Cardiac septum (tissue), 1 donor: ENCODE data around the gene NPTX1. TPM values are rescaled to one million over a fixed set of nuclear protein-coding genes. Genes with fewer than 3 reads are reported as not detected.

ENCODE experiments used
- DNase-seq: peaks from one replicate; pipeline ENCODE4 v3.0.0-alpha.2; 2020; ENCODE audit warnings: low spot score
- intact Hi-C: fragments of 100-400 bp; cut with DNase I; formaldehyde crosslinking; loops from one replicate; pipeline ENCODE4 v1.14.0; 2022
- total RNA-seq: library from RNA; stranded (reverse); fragmentation: NEBNext Ultra II Directional; extraction: Animal tissue kit (Norgen Biotek cat#: 25700); gene quantifications from one replicate; pipeline ENCODE4 v1.2.1, GENCODE V29; 2021
- donor health status: DM: no; HTN: no; CAD: no.

Gene NPTX1
- total RNA-seq, 1 donor from 2014 or later = 0.62 TPM

DNA sequence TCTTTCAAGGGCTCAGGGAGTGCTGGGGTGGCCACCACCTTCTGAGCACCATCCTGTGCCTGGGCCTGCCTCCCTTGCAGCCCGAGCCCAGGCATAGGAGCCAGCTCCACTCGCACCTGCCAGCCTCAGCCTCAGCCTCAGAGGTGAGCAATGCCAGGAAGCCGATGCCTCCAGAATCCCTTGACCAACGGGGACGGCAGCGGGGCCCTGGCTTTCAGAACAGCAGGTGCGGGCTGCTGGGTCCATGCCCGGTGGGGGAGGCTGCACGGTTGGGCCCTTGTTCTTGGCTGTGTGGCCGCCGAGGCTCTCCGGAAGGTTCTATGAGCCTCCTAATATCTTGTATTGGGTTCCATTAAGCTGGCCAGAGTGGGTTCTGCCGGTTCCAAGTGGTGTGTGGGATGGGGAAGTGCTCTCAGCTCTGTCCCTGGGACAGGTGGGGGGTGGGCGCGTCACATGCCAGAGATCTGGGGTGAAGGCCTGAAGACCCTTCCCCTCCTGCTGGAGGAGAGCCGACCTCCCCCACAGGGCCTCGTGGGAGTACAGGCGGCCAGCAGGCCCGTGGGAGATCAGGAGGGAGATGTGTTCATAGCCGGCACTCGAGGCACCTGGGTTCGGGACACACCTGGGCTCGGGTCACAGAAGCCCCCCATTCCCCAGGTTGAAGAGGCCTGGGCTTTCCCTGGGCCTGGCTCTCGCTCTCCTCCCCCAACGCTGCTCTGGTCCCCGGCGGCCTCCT, 27.0 kb downstream of the NPTX1 start:
- intact Hi-C loops = no loop called here
- DNase-seq = no peak

DNA sequence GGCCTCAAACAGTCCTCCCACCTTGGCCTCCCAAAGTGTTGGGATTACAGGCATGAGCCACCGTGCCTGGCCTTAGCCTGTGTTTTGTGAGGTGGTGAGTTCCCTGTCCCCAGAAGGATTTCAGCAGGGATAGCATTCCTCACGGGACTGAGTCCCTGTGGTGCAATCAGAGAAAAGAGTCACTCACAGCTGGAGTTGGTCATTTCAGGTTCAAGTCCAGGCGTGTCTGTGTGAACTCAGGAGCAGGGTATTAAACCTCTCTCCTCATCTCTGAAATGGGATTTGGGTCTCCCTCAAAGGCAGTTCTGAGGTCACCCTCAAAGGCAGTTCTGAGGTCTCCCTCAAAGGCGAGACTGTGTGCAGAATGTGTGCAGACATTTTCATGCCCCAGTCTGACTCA, 28.6 kb downstream of the NPTX1 start:
- intact Hi-C loops = no loop called here
- DNase-seq = no peak

- intact Hi-C loops = no loop called here
- no peak for DNase-seq
Observed at GRCh38 chr17:80446645-80447405, 29.6 kb downstream of the NPTX1 start.

- no peak for DNase-seq
- intact Hi-C loops = no loop called here
Observed at GRCh38 chr17:80445726-80446110, 30.7 kb downstream of the NPTX1 start.

DNA sequence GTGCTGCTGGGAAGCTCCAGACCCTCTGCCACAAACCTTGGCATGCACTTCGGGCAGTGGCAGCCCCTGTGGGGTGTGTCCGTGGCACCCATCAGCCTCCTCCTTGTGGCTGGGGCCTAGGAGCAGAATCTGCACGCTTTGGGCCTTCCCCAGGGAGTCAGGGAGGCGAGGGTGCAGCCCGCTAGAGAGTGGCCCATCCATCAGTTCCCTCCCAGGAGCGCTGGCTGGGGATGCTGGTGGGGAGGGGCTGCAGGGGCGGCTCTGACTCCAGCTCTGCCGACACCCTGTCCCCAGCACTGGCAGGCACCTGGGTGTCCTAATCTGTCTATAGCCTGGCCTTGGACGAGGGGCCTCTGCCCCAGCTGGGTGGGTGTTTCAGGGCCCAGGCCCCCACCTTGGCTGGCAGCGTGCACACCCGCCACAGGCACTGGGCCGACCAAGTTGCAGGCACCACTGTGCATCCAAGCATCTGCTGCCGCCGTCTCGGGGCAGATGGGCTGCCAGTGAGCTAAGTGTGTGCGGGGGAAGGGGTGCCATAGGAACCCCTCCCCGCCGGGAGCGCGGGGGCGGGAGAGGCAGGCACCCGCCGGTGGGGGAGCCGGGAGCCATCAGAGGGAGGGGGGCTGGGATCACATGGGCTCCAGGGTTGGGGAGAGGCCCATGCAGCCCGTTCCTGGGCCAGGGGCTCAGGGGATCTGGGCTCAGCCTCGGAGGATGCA, 31.2 kb downstream of the NPTX1 start:
- DNase-seq = no peak
- intact Hi-C loops = no loop called here

- no peak for DNase-seq
- intact Hi-C loops = no loop called here
Observed at GRCh38 chr17:80444644-80444979, 31.8 kb downstream of the NPTX1 start.

DNA sequence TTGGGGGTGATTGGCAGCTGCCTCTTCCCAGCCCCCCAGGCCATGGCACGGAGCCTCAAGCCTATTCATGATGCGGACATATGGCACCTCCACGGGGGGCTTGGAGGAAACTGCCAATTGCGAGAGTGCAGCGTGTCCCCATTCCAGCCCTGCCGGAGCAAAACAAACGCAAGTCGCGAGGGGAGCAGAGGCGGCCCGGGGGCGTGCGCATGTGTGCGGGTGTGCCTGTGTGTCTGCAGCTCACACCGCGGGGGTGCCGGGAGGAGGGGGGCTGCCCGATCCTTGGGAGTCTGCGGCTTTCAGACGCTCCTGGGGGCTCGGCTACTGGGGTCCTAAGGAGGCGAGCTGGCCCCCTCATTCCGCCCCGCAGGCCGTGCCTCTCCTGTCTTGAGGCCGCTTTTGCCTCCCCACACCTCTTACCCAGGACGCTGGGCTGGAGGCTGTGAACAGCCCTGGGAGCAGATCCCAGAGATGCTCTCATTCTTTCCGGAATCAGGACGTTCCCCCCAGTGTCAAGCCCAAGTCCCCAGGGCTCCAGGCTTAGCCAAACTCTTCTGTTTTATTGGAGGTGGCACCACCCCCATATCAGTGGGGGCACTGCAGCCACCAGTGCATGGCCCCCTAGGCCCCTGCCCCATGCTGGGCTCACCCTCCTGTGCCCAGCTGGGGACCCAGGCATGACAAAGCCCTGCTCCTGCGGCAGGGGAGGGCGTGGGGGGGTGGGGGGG, 32.3 kb downstream of the NPTX1 start:
- intact Hi-C loops = no loop called here
- DNase-seq = no peak

DNA sequence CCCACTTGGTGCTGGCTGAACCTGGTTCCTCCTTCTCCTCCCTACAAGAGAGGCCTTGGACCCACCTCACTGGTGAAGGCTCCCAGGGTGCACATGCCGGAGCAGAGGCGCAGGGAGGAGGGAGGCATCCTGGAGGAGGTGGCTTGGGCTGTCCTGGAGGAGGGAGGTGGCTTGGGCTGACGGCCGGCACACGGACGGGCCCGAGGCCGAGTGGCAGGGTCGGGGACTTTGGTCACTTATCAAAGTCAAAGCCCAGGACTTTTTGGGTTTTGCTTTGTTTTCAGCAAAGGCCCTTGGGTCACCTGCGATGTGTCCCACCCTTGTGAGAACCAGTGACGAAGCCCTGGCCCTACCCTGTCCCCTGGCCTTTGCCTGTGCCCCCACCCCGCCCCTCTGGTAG, 32.9 kb downstream of the NPTX1 start:
- intact Hi-C loops = no loop called here
- no peak for DNase-seq

DNA sequence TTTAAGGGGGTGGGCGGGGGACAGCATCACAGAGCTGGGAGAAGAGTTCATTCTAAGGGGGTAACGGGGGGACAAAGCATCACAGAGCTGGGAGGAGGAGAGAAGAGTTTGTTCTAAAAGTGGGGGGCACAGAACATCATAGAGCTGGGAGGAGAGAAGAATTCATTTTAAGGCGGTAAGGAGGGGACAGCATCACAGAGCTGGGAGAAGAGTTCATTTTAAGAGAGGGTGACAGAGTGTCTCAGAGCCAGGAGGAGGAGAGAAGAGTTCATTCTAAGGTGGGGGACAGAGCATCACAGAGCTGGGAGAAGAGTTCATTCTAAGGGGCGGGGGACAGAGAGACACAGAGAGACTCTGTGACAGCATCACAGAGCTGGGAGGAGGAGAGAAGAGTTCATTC, 33.6 kb downstream of the NPTX1 start:
- intact Hi-C loops = no loop called here
- no peak for DNase-seq

GRCh38 chr17:80442323-80442659, 34.1 kb downstream of the NPTX1 start:
- no peak for DNase-seq
- intact Hi-C loops = no loop called here

DNA sequence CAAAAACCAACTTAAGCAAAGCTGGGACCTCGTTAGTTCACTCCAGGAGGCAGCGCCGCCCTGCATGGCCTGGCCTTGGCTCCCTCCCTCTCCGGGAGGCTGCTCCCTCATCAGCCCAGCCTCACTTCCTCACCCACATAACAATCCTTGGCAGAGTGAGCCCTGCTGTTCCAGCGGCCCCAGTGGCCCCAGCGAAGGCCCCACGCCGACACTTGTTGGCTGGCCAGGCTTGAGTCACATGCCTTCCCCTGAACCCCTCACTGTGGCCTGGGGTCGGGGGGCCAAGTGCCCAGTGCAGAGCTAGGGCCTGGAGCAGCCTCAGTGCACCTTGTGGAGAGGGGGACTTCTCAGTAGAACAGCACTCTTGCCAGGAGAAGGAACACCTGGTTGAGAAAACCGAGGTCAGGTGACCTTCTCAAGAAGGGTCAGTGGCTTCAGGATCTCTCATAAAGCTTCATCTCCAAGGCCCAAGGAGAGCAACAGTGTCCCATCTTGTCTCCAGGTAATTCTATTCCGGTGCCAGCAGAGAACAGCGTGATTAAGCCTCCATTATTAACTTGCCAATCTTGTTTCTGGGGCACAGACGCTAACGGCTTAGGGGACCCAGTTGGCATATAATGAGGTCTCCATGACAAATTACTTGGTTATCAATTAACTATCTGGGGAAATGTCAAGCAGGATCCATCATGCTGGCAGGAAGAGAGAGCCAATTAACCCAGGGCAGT, 34.6 kb downstream of the NPTX1 start:
- no peak for DNase-seq
- intact Hi-C loops = no loop called here

GRCh38 chr17:80441133-80441578, 35.3 kb downstream of the NPTX1 start:
- DNase-seq = no peak
- intact Hi-C loops = no loop called here

DNA sequence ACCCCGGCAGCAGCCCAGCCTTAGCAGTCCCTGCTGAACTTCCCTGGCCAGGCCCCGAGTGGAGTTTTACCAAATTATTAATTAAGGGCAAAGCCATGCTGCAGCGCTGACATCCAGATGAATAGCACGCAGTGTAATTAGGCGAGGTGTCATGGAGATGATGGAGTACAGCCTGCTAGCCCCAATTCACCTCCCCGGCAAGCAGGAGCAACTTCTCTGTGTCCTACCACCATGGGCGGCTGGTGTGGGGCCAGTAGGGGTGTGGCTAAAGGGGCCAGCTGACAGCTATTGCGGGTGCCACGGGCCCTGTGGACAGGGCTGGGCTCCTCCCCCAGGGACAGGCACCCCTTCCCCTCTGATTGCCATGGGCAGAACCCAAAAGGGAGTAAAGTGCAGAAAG, 36.9 kb downstream of the NPTX1 start:
- no peak for DNase-seq
- intact Hi-C loops = no loop called here

- intact Hi-C loops = no loop called here
- DNase-seq = no peak
Observed at GRCh38 chr17:80438806-80439205, 37.6 kb downstream of the NPTX1 start.

DNA sequence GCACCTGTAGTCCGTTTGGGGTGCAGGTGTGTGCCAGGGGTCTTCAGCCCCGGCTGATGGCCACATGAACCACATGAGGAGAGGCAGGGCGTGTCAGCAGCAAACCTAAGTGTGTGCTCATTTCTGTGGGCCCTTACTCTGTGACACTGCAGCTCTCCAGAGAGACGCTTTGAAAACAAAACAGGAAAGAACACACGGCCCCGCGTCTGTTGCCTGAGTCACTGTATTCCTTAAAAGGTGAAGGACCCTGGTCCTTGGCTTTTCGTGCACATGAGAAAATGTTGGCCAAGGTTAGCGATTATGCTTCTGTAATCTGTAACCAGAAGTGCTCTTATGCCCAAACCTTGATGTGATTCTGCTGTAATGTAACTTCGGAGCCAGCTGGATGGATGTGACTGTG, 38.9 kb downstream of the NPTX1 start:
- no peak for DNase-seq
- intact Hi-C loops = no loop called here

DNA sequence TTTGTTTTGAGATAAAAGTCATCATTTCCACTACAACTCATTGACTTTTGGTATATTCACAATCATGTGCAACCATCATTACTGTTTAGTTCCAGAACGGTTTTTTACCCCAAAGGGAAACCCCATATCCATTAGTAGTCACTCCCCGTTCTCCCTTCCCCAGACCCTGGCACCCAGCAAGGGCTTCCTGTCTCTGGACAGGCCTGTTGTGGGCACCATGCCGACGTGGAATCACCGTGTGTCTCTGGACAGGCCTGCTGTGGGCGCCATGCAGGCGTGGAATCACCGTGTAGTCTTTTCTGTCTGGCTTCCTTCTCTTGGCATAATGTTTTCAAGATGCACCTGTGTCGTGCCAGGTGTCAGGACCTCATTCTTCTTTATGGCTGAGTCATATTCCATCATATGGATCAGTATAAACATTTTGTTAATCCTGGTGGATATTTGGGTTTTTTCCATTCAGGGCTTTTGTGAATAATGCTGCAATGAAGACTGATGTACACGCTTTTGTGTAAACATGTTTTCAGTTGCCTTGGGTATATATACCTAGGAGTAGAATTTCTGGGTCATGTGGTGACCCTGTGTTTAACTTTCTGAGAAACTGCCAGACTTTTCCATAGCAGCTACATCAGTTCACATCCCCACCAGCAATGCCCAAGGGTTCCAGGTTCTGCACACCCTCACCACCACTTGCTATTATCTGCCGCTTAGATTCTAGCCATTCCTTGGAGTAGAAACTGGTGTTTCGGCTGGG, 42.3 kb downstream of the NPTX1 start:
- intact Hi-C loops = no loop called here
- DNase-seq = no peak

GRCh38 chr17:80432961-80433550, 43.4 kb downstream of the NPTX1 start:
- intact Hi-C loops = no loop called here
- no peak for DNase-seq

DNA sequence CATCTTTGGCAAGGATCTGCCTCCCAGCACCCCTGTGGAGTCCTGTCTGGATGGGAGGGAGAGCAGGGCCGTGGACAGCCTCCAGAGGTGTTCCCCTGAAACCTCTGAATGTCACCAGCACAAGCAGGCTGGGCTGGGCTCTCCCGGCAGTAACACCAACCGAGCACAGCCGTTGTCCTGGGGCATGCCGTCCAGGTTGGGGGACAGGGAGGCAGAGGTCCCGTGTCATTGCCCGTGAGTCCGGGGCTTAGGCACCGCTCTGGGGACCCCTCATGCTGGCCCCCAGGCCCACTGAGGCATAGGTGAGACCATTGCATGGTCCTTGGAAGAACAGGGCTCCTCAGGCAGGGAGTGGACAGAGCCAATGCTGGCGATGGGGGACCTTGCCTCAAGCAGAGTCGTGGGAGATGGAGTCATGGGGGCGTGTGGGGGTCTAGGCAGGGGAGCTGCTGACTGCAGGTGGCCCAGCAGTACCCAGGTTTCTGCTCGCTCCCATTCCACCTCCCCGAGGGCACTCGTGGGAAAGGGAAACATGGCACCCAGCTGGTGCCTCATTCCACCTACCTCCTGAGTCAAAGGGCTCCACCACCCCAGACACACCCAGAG, 44.0 kb downstream of the NPTX1 start:
- intact Hi-C loops = no loop called here
- DNase-seq = no peak
